H1 (cell line): ENCODE data around the gene TAS2R19. TPM values are rescaled to one million over a fixed set of nuclear protein-coding genes. Genes with fewer than 3 reads are reported as not detected.

Source experiments
- CTCF ChIA-PET: fragments of 300-600 bp; sonication (Branson Sonifier 250); formaldehyde crosslinking; loops from one replicate; lab custom pipeline; 2021; ENCODE audit not compliant: partially characterized antibody; lab: Charles Lee
- POLR2A ChIA-PET: fragments of 300-600 bp; sonication (Branson Sonifier 250); formaldehyde crosslinking; loops from one replicate; lab custom pipeline; 2021; ENCODE audit warnings: inconsistent platforms; ENCODE audit not compliant: partially characterized antibody; lab: Charles Lee
- DNase-seq, 2 experiments: peaks; one replicate each; pipeline versions ENCODE4 v3.0.0 to v3.0.0-alpha.2; 2010 to 2022; ENCODE audit warnings: low spot score in 2 of 2, low read depth in 1 of 2, mixed read lengths in 1 of 2
- FAIRE-seq: peaks from 2 replicates; lab custom pipeline; 2011; peaks lifted over from hg19 to GRCh38; lab: Jason Lieb, UNC
- H2AFZ ChIP-seq: 2 replicates; pipeline ENCODE4 v1.8.1; 2012; ENCODE audit warnings: low read length, inconsistent platforms
- H2AK5ac ChIP-seq: 2 replicates; pipeline ENCODE4 v1.6.1; 2013; ENCODE audit warnings: low read depth, low read length
- H2BK120ac ChIP-seq: replicated peaks from 2 replicates; pipeline ENCODE3; 2013; ENCODE audit warnings: low read depth, low read length, inconsistent platforms
- H2BK12ac ChIP-seq: 2 replicates; pipeline ENCODE4 v1.6.1; 2013; ENCODE audit warnings: low read depth, low read length
- H2BK15ac ChIP-seq: 2 replicates; pipeline ENCODE4 v1.6.1; 2013; ENCODE audit warnings: low read length
- H2BK20ac ChIP-seq: 2 replicates; pipeline ENCODE4 v1.6.1; 2013; ENCODE audit warnings: low read length
- H2BK5ac ChIP-seq: 2 replicates; pipeline ENCODE4 v1.6.1; 2013; ENCODE audit warnings: low read depth, low read length
- H3K14ac ChIP-seq: 2 replicates; pipeline ENCODE4 v1.6.1; 2013; ENCODE audit warnings: inconsistent platforms; ENCODE audit not compliant: insufficient read length
- H3K18ac ChIP-seq: 2 replicates; pipeline ENCODE4 v1.6.1; 2013; ENCODE audit warnings: low read length; ENCODE audit errors: extremely low read depth
- H3K23ac ChIP-seq: 2 replicates; pipeline ENCODE4 v1.6.1; 2013; ENCODE audit warnings: inconsistent platforms; ENCODE audit not compliant: insufficient read length
- H3K23me2 ChIP-seq: 2 replicates; pipeline ENCODE4 v1.6.1; 2013; ENCODE audit warnings: low read depth, low read length
- H3K27ac ChIP-seq: 2 replicates; pipeline ENCODE4 v1.6.1; 2011; ENCODE audit warnings: low read depth, low read length, inconsistent platforms
- H3K27me3 ChIP-seq, 4 experiments: replicated peaks in 1 of 4; 1 replicate in 1 of 4; 2 replicates in 3 of 4; pipeline versions ENCODE4 v1.6.1 to v1.8.1; 2011 to 2013; ENCODE audit warnings: low read length in 3 of 4, mild to moderate bottlenecking in 3 of 4, inconsistent platforms in 2 of 4, mixed read lengths in 2 of 4, moderate library complexity in 1 of 4; ENCODE audit not compliant: control insufficient read depth in 3 of 4, insufficient read depth in 3 of 4; ENCODE audit errors: extremely low read depth in 1 of 4
- H3K36me3 ChIP-seq, 4 experiments: 2 replicates each; pipeline versions ENCODE4 v1.6.1 to v1.8.1; 2011 to 2013; ENCODE audit warnings: mild to moderate bottlenecking in 4 of 4, low read length in 3 of 4, moderate library complexity in 2 of 4, control low read depth in 1 of 4, inconsistent platforms in 1 of 4; ENCODE audit not compliant: insufficient read depth in 4 of 4, control insufficient read depth in 2 of 4
- H3K4ac ChIP-seq: replicated peaks from 2 replicates; pipeline ENCODE3; 2013; ENCODE audit warnings: low read length, low read depth, mixed read lengths, inconsistent platforms; ENCODE audit not compliant: insufficient read length
- H3K4me1 ChIP-seq, 4 experiments: replicated peaks in 1 of 4; 1 replicate in 1 of 4; 2 replicates in 3 of 4; pipeline versions ENCODE4 v1.6.1 to v1.8.1; 2011 to 2013; ENCODE audit warnings: low read length in 3 of 4, inconsistent platforms in 2 of 4, mixed read lengths in 1 of 4; ENCODE audit not compliant: insufficient read depth in 4 of 4, control insufficient read depth in 3 of 4
- H3K4me2 ChIP-seq, 2 experiments: 2 replicates each; pipeline versions ENCODE4 v1.6.1 to v1.8.1; 2011 to 2013; ENCODE audit warnings: low read depth in 2 of 2, low read length in 2 of 2, control low read depth in 1 of 2, inconsistent platforms in 1 of 2, mild to moderate bottlenecking in 1 of 2; ENCODE audit not compliant: insufficient read depth in 1 of 2
- H3K4me3 ChIP-seq, 4 experiments: fragments of 200-600, 300-600 bp in 1 of 4; sonication (generic), shearing (Covaris generic), sonication (Bioruptor Twin) in 1 of 4; 2 replicates each; pipeline versions ENCODE4 v1.5.1 to v1.8.1; 2011 to 2016; ENCODE audit warnings: low read length in 4 of 4, low read depth in 3 of 4, control low read depth in 2 of 4, inconsistent platforms in 2 of 4, mild to moderate bottlenecking in 2 of 4, mixed read lengths in 1 of 4, moderate library complexity in 1 of 4; ENCODE audit not compliant: insufficient read depth in 2 of 4; ENCODE audit errors: extremely low read depth in 1 of 4
- H3K56ac ChIP-seq: replicated peaks from 2 replicates; pipeline ENCODE3; 2013; ENCODE audit warnings: low read depth, mild to moderate bottlenecking, mixed read lengths, low read length, inconsistent platforms; ENCODE audit not compliant: insufficient read length
- H3K79me1 ChIP-seq: 2 replicates; pipeline ENCODE4 v1.6.1; 2013; ENCODE audit warnings: low read depth, low read length, control low read depth
- H3K79me2 ChIP-seq, 2 experiments: 2 replicates each; pipeline versions ENCODE4 v1.6.1 to v1.8.1; 2012 to 2013; ENCODE audit warnings: low read length in 2 of 2, mild to moderate bottlenecking in 2 of 2, inconsistent platforms in 1 of 2; ENCODE audit not compliant: insufficient read depth in 2 of 2, control insufficient read depth in 1 of 2
- H3K9ac ChIP-seq, 4 experiments: replicated peaks in 1 of 4; 1 replicate in 1 of 4; 2 replicates in 3 of 4; pipeline versions ENCODE4 v1.6.1 to v1.8.1; 2011 to 2013; ENCODE audit warnings: low read depth in 3 of 4, low read length in 3 of 4, control low read depth in 2 of 4, mild to moderate bottlenecking in 2 of 4, moderate library complexity in 2 of 4, inconsistent platforms in 1 of 4; ENCODE audit errors: extremely low read depth in 1 of 4
- H3K9me3 ChIP-seq, 2 experiments: 2 replicates each; pipeline versions ENCODE4 v1.6.1 to v1.8.1; 2012 to 2013; ENCODE audit warnings: mild to moderate bottlenecking in 2 of 2, moderate library complexity in 2 of 2, control low read depth in 1 of 2, inconsistent platforms in 1 of 2, low read depth in 1 of 2, low read length in 1 of 2, mixed read lengths in 1 of 2; ENCODE audit not compliant: insufficient read depth in 2 of 2
- H4K20me1 ChIP-seq, 2 experiments: replicated peaks in 1 of 2; 2 replicates each; pipeline versions ENCODE3 to v1.8.1; 2011 to 2013; ENCODE audit warnings: inconsistent platforms in 2 of 2, low read length in 2 of 2, mild to moderate bottlenecking in 1 of 2; ENCODE audit not compliant: insufficient read depth in 2 of 2, control insufficient read depth in 1 of 2
- H4K5ac ChIP-seq: 2 replicates; pipeline ENCODE4 v1.6.1; 2013; ENCODE audit warnings: low read length, low read depth, mixed read lengths, inconsistent platforms; ENCODE audit not compliant: insufficient read length
- H4K8ac ChIP-seq: 2 replicates; pipeline ENCODE4 v1.8.0; 2013; ENCODE audit warnings: mild to moderate bottlenecking, moderate library complexity, low read length, inconsistent platforms; ENCODE audit not compliant: insufficient read depth; ENCODE audit errors: extremely low read depth
- H4K91ac ChIP-seq: replicated peaks from 2 replicates; pipeline ENCODE3; 2013; ENCODE audit warnings: low read length, mixed read lengths, inconsistent platforms; ENCODE audit not compliant: insufficient read length
- RNF2 ChIP-seq: fragments of 200-900, 300-1000 bp; sonication (generic); IDR thresholded peaks from 2 replicates; pipeline ENCODE4 v1.7.1; 2016; ENCODE audit warnings: borderline replicate concordance, low read depth, mild to moderate bottlenecking, antibody characterized with exemption, low read length; ENCODE audit not compliant: poor library complexity, severe bottlenecking; ENCODE audit errors: missing control alignments
- TCF12 ChIP-seq: IDR thresholded peaks from 2 replicates; pipeline ENCODE4 v1.6.1; 2011; ENCODE audit warnings: low read depth, mild to moderate bottlenecking, low read length
- YY1 ChIP-seq: IDR thresholded peaks from 2 replicates; pipeline ENCODE4 v1.6.1; 2011; ENCODE audit warnings: low read depth, mild to moderate bottlenecking, low read length
- WGBS, 2 experiments: shearing (Covaris generic) in 1 of 2; methylation state at CpG; one replicate each; pipeline versions ENCODE4 v1.1.6 to v1.1.7; 2013 to 2015; ENCODE audit warnings: low lambda C conversion rate in 2 of 2, mixed read lengths in 2 of 2, inconsistent platforms in 1 of 2, low coverage in 1 of 2, missing lambda C conversion rate in 1 of 2; ENCODE audit not compliant: insufficient replicate concordance in 2 of 2, insufficient coverage in 1 of 2, insufficient read length in 1 of 2; ENCODE audit errors: extremely low coverage in 1 of 2, missing lambda C conversion rate in 1 of 2; 5-methylcytosine and 5-hydroxymethylcytosine counted together
- polyA plus RNA-seq, 7 experiments: library from polyadenylated mRNA; depleted of rRNA in 3 of 7; stranded (reverse) in 5 of 7; unstranded in 2 of 7; fragments of >200 nt in 5 of 7; fragments of 200-250 nt in 2 of 7; gene quantifications; 1 replicate in 5 of 7; 2 replicates in 1 of 7; 4 replicates in 1 of 7; pipeline versions ENCODE4 v1.2.1 to v1.2.3, GENCODE V29; 2011 to 2013; ENCODE audit warnings: missing spikeins in 2 of 7, mixed read lengths in 2 of 7
- total RNA-seq: library from RNA; stranded (reverse); fragmentation: NEBNext Ultra II Directional; extraction: Animal tissue kit (Norgen Biotek cat#: 25700); gene quantifications from 2 replicates; pipeline ENCODE4 v1.2.1, GENCODE V29; 2021

Gene TAS2R19
- total and polyA plus RNA-seq, 2 of the 8 experiments (the other 6 are each of a cell fraction or from before 2014, with no cell fraction given): 0.97 to 0.99 TPM

GRCh38 chr12:10989107-10989506 is 33.3 kb downstream of the TAS2R19 start:
- H3K36me3 ChIP-seq: no peaks in the 10 kb centered on the region; a peak in 1 of 8 replicates
- no peak overlapping the region for H3K23ac ChIP-seq
- H2BK20ac ChIP-seq: no peak overlapping the region
- no peak overlapping the region for H3K56ac ChIP-seq
- no peaks in the 10 kb centered on the region for H3K79me1 ChIP-seq
- H2BK15ac ChIP-seq: no peak overlapping the region
- no peaks in the 10 kb centered on the region for H3K27me3 ChIP-seq
- no peak overlapping the region for H3K27ac ChIP-seq
- H2AK5ac ChIP-seq: no peak overlapping the region
- H3K9ac ChIP-seq: no peak overlapping the region
- H4K20me1 ChIP-seq: peaks cover 0 to 3% of the 10 kb centered on the region in 2 experiments
- H3K9me3 ChIP-seq: no peaks in the 10 kb centered on the region
- FAIRE-seq: no peak
- H2BK5ac ChIP-seq: no peak overlapping the region
- CTCF ChIA-PET: no interaction called here
- 91% methylated on average over 2 of the region's 2 CpGs; no CpG with 5 or more reads in 1 of the 2 experiments for WGBS, 2 experiments
- H2AFZ ChIP-seq: no peak overlapping the region
- no peak for DNase-seq
- no peak overlapping the region for H3K18ac ChIP-seq
- no peak overlapping the region for H2BK12ac ChIP-seq
- no peak overlapping the region for H3K4me2 ChIP-seq
- no peak overlapping the region for H3K4me3 ChIP-seq
- no peaks in the 10 kb centered on the region for H3K23me2 ChIP-seq
- no peaks in the 10 kb centered on the region for H3K4me1 ChIP-seq
- no peak overlapping the region for H4K5ac ChIP-seq
- H3K14ac ChIP-seq: no peak overlapping the region
- no peak overlapping the region for H3K4ac ChIP-seq
- H4K8ac ChIP-seq: no peak overlapping the region
- no peak overlapping the region for H4K91ac ChIP-seq
- POLR2A ChIA-PET: no interaction called here
- no peaks in the 10 kb centered on the region for H3K79me2 ChIP-seq
- no peak overlapping the region for H2BK120ac ChIP-seq
- TF ChIP-seq RNF2: no peak
- TF ChIP-seq TCF12: no peak
- TF ChIP-seq YY1: no peak
